A549 (cell line): ENCODE data around the gene PSMB10. TPM values are rescaled to one million over a fixed set of nuclear protein-coding genes. Genes with fewer than 3 reads are reported as not detected.
A peak's percentile ranks its signal among the peaks of the same experiment; 100 is the strongest.

ENCODE experiments used
- ATAC-seq, 2 experiments: fragments of 200-7000 bp in 1 of 2; fragments of >200 bp in 1 of 2; cut with Nextera tagmentation in 1 of 2; cut with Tn5 transposase in 1 of 2; 3 replicates each; pipeline versions ENCODE4 v1.8.0 to v1.9.1; 2018 to 2020; ENCODE audit warnings: mild to moderate bottlenecking in 1 of 2, moderate library complexity in 1 of 2
- CTCF ChIA-PET: fragments of 300-600 bp; sonication (Branson Sonifier 250); formaldehyde crosslinking; extraction: SDS; loops from one replicate; lab custom pipeline; 2021; ENCODE audit warnings: antibody characterized with exemption, inconsistent platforms; lab: Yijun Ruan, JAX
- POLR2A ChIA-PET: fragments of 350-600 bp; formaldehyde crosslinking; extraction: SDS; loops from one replicate; lab custom pipeline; 2021; ENCODE audit warnings: antibody characterized with exemption, inconsistent platforms; lab: Yijun Ruan, JAX
- DNase-seq, 2 experiments: peaks; one replicate each; pipeline versions ENCODE4 v3.0.0 to v3.0.0-alpha.2; 2011 to 2016; ENCODE audit warnings: low read depth in 1 of 2, low spot score in 1 of 2
- FAIRE-seq: peaks from 2 replicates; lab custom pipeline; 2011; peaks lifted over from hg19 to GRCh38; lab: Jason Lieb, UNC
- H3K27ac ChIP-seq, 2 experiments: fragments of >200 bp; sonication (Bioruptor Twin); formaldehyde crosslinking; 3 replicates each; pipeline ENCODE4 v1.5.1; 2016 to 2017
- H3K4me1 ChIP-seq: fragments of >200 bp; sonication (Bioruptor Twin); formaldehyde crosslinking; 3 replicates; pipeline ENCODE4 v1.6.1; 2016
- H3K4me2 ChIP-seq: fragments of >200 bp; sonication (Bioruptor Twin); formaldehyde crosslinking; 3 replicates; pipeline ENCODE4 v1.6.1; 2016
- H3K4me3 ChIP-seq: fragments of >200 bp; sonication (Bioruptor Twin); formaldehyde crosslinking; 3 replicates; pipeline ENCODE4 v1.5.1; 2016
- H3K9me3 ChIP-seq: fragments of >200 bp; sonication (Bioruptor Twin); formaldehyde crosslinking; 3 replicates; pipeline ENCODE4 v1.6.1; 2016
- CBX8 ChIP-seq: fragments of 200-600 bp; sonication (generic); IDR thresholded peaks from 2 replicates; pipeline ENCODE4 v1.6.1; 2016
- CEBPB ChIP-seq, 2 experiments: fragments of >200 bp in 1 of 2; sonication (Bioruptor Twin) in 1 of 2; formaldehyde crosslinking in 1 of 2; IDR thresholded peaks; 2 replicates each; pipeline ENCODE4 v1.6.1; 2012 to 2016
- CHD2 ChIP-seq: fragments of 150-350 bp; IDR thresholded peaks from 2 replicates; pipeline ENCODE4 v1.6.1; 2014; ENCODE audit warnings: low read length; ENCODE audit not compliant: partially characterized antibody
- CTCF ChIP-seq: fragments of >200 bp; sonication (Bioruptor Twin); formaldehyde crosslinking; IDR thresholded peaks from 3 replicates; pipeline ENCODE4 v1.5.1; 2016
- EHMT2 ChIP-seq: fragments of 200-600 bp; sonication (generic); IDR thresholded peaks from 2 replicates; pipeline ENCODE4 v1.6.1; 2016; ENCODE audit warnings: antibody characterized with exemption, low read depth, mild to moderate bottlenecking, moderate library complexity
- FOSB ChIP-seq: fragments of 250-450 bp; sonication (Bioruptor Pico); IDR thresholded peaks from 2 replicates; pipeline ENCODE4 v1.5.0; 2020; ENCODE audit warnings: mild to moderate bottlenecking, moderate library complexity
- FOXS1 ChIP-seq: fragments of 250-450 bp; sonication (Bioruptor Pico); IDR thresholded peaks from 2 replicates; pipeline ENCODE4 v1.5.0; 2020; ENCODE audit warnings: mild to moderate bottlenecking, moderate library complexity
- HOXB13 ChIP-seq: fragments of 250-450 bp; sonication (Bioruptor Pico); IDR thresholded peaks from 2 replicates; pipeline ENCODE4 v1.5.0; 2020; ENCODE audit warnings: low read depth, mild to moderate bottlenecking, moderate library complexity
- HOXB5 ChIP-seq: fragments of 250-450 bp; sonication (Bioruptor Pico); IDR thresholded peaks from 2 replicates; pipeline ENCODE4 v1.5.0; 2020; ENCODE audit warnings: mild to moderate bottlenecking, moderate library complexity
- JUN ChIP-seq, 2 experiments: fragments of >200 bp; sonication (Bioruptor Twin); formaldehyde crosslinking; IDR thresholded peaks; 2 replicates in 1 of 2; 3 replicates in 1 of 2; pipeline ENCODE4 v1.6.1; 2016 to 2017
- KDM1A ChIP-seq: fragments of 200-600 bp; sonication (generic); IDR thresholded peaks from 2 replicates; pipeline ENCODE4 v1.6.1; 2016; ENCODE audit warnings: low read depth, mild to moderate bottlenecking
- KDM5A ChIP-seq: fragments of 200-600 bp; sonication (generic); IDR thresholded peaks from 2 replicates; pipeline ENCODE4 v1.6.1; 2016; ENCODE audit warnings: antibody characterized with exemption, mild to moderate bottlenecking
- MAFK ChIP-seq: fragments of 450-650 bp; IDR thresholded peaks from 2 replicates; pipeline ENCODE4 v1.6.1; 2014; ENCODE audit not compliant: partially characterized antibody
- MAX ChIP-seq: IDR thresholded peaks from 2 replicates; pipeline ENCODE4 v1.6.1; 2012
- MYC ChIP-seq: IDR thresholded peaks from 2 replicates; pipeline ENCODE4 v1.6.1; 2012; ENCODE audit warnings: mild to moderate bottlenecking, inconsistent platforms, low read length, improper control_type of control experiment, borderline replicate concordance
- NFE2L2 ChIP-seq: fragments of 150-350 bp; conservative IDR thresholded peaks from 2 replicates; pipeline ENCODE4 v1.6.1; 2014; ENCODE audit warnings: low read length
- PHF8 ChIP-seq: fragments of 200-600 bp; sonication (generic); IDR thresholded peaks from 2 replicates; pipeline ENCODE4 v1.6.1; 2016; ENCODE audit warnings: low read depth, mild to moderate bottlenecking, antibody characterized with exemption, moderate library complexity, borderline replicate concordance
- POLR2A ChIP-seq: IDR thresholded peaks from 2 replicates; pipeline ENCODE4 v1.6.1; 2012; ENCODE audit warnings: mild to moderate bottlenecking, low read length
- RARB ChIP-seq: fragments of 250-450 bp; sonication (Bioruptor Pico); IDR thresholded peaks from 2 replicates; pipeline ENCODE4 v1.8.0; 2021; ENCODE audit warnings: mild to moderate bottlenecking, moderate library complexity
- RCOR1 ChIP-seq: fragments of 150-350 bp; IDR thresholded peaks from 2 replicates; pipeline ENCODE4 v1.6.1; 2014; ENCODE audit warnings: antibody characterized with exemption, low read length, low read depth
- RNF2 ChIP-seq: fragments of 200-600 bp; sonication (generic); IDR thresholded peaks from 2 replicates; pipeline ENCODE4 v1.6.1; 2016; ENCODE audit warnings: low read depth, mild to moderate bottlenecking, antibody characterized with exemption, moderate library complexity, borderline replicate concordance
- USF2 ChIP-seq: fragments of 450-650 bp; IDR thresholded peaks from 2 replicates; pipeline ENCODE4 v1.6.1; 2014; ENCODE audit warnings: antibody characterized with exemption
- ZNF302 ChIP-seq: fragments of 250-450 bp; sonication (Bioruptor Pico); IDR thresholded peaks from 2 replicates; pipeline ENCODE4 v1.9.0; 2021; ENCODE audit warnings: inconsistent platforms, mild to moderate bottlenecking, moderate library complexity
- WGBS: methylation state at CpG from one replicate; pipeline ENCODE4 v1.1.6; 2017; ENCODE audit errors: missing lambda C conversion rate; 5-methylcytosine and 5-hydroxymethylcytosine counted together
- polyA plus RNA-seq, 4 experiments: library from polyadenylated mRNA; depleted of rRNA in 3 of 4; stranded (reverse); fragments of >200 nt; fragmentation: RNase III in 1 of 4; extraction: RNeasy Plus Mini Kit Qiagen cat#74134 plus additional on column Dnase treatment in 1 of 4; gene quantifications; 2 replicates in 3 of 4; 3 replicates in 1 of 4; pipeline ENCODE4 v1.2.3, GENCODE V29; 2011 to 2017
- TF ChIP-seq, protein P1 (sequence below): fragments of >200 bp; sonication (Bioruptor Twin); formaldehyde crosslinking; IDR thresholded peaks from 3 replicates; pipeline ENCODE4 v1.6.1; 2016
- TF ChIP-seq, protein P2 (sequence below): fragments of 150-350 bp; IDR thresholded peaks from 2 replicates; pipeline ENCODE4 v1.6.1; 2014; ENCODE audit warnings: low read depth, mild to moderate bottlenecking, low read length

PSMB10 gene
- polyA plus RNA-seq, 2 of the 4 experiments (the other 2 are of a cell fraction), result 11.3 to 52.4 TPM

GRCh38 chr16:67907397-67908180 lies 29.1 kb downstream of the PSMB10 start:
- 93% methylated on average over 11 of the region's 11 CpGs for WGBS
- CTCF ChIA-PET, result interaction anchor here (0.6 to 12.7 kb wide), 11 partner anchors 8 to 336 kb away, joined by 3 to 102 read pairs (median 5); partner anchors contain the start of gene NRN1L
- Histone ChIP-seq H3K4me3 (no peak overlapping the region), H3K9me3 (no peaks in the 10 kb centered on the region), H3K4me2 (no peak overlapping the region), H3K4me1 (no peaks in the 10 kb centered on the region), H3K27ac (no peak overlapping the region)
- ATAC-seq (peak in 1 of 2 experiments; percentile 20; a peak in 2 of 6 replicates), DNase-seq (no peak), FAIRE-seq (no peak)
- POLR2A ChIA-PET, result no interaction called here
- TF ChIP-seq, protein P1, sequence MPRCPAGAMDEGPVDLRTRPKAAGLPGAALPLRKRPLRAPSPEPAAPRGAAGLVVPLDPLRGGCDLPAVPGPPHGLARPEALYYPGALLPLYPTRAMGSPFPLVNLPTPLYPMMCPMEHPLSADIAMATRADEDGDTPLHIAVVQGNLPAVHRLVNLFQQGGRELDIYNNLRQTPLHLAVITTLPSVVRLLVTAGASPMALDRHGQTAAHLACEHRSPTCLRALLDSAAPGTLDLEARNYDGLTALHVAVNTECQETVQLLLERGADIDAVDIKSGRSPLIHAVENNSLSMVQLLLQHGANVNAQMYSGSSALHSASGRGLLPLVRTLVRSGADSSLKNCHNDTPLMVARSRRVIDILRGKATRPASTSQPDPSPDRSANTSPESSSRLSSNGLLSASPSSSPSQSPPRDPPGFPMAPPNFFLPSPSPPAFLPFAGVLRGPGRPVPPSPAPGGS, result no peak
- no peak for TF ChIP-seq PHF8
- TF ChIP-seq FOXS1 (CRISPR knock-in tag), result no peak
- no peak for TF ChIP-seq NFE2L2
- TF ChIP-seq KDM1A, result no peak
- no peak for TF ChIP-seq RNF2
- no peak for TF ChIP-seq RARB
- TF ChIP-seq CHD2, result no peak
- TF ChIP-seq RCOR1, result no peak

DNA sequence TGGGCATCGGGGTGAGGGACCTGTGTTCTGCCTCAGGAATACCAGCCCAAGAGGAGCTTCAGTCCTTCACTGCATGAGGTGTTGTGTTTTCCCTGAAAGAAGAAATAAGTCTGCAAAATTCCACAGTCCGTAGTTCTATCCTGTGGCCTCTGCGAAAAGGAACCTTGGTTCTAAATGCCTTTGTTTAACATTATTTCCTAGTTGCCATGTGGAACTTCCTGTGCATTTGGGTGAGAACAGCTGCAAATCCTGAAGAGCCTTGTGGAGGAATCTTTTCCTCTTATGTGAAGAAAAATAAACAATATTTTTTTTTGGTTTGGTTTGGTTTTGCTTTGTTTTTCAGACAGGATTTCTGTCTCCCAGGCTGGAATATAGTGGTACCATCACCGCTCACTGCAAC lies 33.8 kb downstream of the PSMB10 start:
- no peak for FAIRE-seq
- no peak for ATAC-seq
- Histone ChIP-seq H3K4me3 (no peak overlapping the region), H3K4me1 (no peaks in the 10 kb centered on the region), H3K9me3 (no peaks in the 10 kb centered on the region), H3K27ac (no peak overlapping the region), H3K4me2 (no peak overlapping the region)
- no peak for TF ChIP-seq JUN (IDR thresholded peaks at IDR 0.05)
- no peak for TF ChIP-seq HOXB5 (CRISPR knock-in tag)
- TF ChIP-seq ZNF302 (CRISPR knock-in tag), result no peak
- no peak for TF ChIP-seq MAX
- DNase-seq, result no peak
- ChIA-PET CTCF (interaction anchor here (1.5 to 12.7 kb wide), 4 partner anchors 11 to 87 kb away, joined by 8 to 102 read pairs (median 12); partner anchors contain the start of gene NRN1L), POLR2A (no interaction called here)
- 97% methylated on average over 4 of the region's 4 CpGs for WGBS

DNA sequence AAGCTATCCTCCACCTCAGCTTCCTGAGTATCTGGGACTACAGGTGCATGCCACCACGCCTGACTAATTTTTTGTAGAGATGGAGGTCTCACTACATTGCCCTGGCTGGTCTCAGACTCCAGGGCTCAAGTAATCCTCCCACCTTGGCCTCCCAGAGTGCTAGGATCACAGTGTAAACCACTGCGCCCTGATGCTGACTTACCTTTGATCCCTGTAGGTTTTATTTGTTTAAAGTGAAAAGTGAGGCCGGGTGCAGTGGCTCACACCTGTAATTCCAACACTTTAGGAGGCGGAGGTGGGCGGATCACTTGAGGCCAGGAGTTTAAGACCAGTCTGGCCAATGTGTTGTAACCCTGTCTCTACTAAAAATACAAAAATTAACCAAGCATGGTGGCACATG lies 34.9 kb downstream of the PSMB10 start:
- POLR2A ChIA-PET, result no interaction called here

More for the DNA sequence above, 34.9 kb downstream of the PSMB10 start:
- Histone ChIP-seq H3K9me3 (no peaks in the 10 kb centered on the region), H3K27ac (no peak overlapping the region), H3K4me3 (no peak overlapping the region), H3K4me1 (no peaks in the 10 kb centered on the region), H3K4me2 (no peak overlapping the region)
- DNase-seq, result no peak
- FAIRE-seq, result no peak
- no peak for TF ChIP-seq KDM1A
- TF ChIP-seq, protein P2, sequence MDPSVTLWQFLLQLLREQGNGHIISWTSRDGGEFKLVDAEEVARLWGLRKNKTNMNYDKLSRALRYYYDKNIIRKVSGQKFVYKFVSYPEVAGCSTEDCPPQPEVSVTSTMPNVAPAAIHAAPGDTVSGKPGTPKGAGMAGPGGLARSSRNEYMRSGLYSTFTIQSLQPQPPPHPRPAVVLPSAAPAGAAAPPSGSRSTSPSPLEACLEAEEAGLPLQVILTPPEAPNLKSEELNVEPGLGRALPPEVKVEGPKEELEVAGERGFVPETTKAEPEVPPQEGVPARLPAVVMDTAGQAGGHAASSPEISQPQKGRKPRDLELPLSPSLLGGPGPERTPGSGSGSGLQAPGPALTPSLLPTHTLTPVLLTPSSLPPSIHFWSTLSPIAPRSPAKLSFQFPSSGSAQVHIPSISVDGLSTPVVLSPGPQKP, result no peak
- TF ChIP-seq MYC, result no peak
- TF ChIP-seq EHMT2, result no peak
- no peak for TF ChIP-seq USF2
- no peak for TF ChIP-seq HOXB13
- TF ChIP-seq HOXB5 (CRISPR knock-in tag), result no peak
- no peak for TF ChIP-seq CTCF
- no peak for TF ChIP-seq CBX8
- TF ChIP-seq MAX, result no peak
- no peak for TF ChIP-seq FOSB (CRISPR knock-in tag)
- TF ChIP-seq KDM5A, result no peak
- no peak for TF ChIP-seq POLR2A
- TF ChIP-seq CEBPB (IDR thresholded peaks at IDR 0.05), result no peak
- no peak for TF ChIP-seq RARB
- no peak for TF ChIP-seq MAFK
- no peak for TF ChIP-seq NFE2L2
- CTCF ChIA-PET, result interaction anchor here (0.6 to 12.7 kb wide), 5 partner anchors 19 to 471 kb away, joined by 3 to 102 read pairs (median 7); partner anchors contain the start of gene NRN1L
- 95% methylated on average over 5 of the region's 5 CpGs for WGBS
- no peak for ATAC-seq
